HG02840 (cell line): ENCODE data around the gene TNFSF13.
A peak's percentile ranks its signal among the peaks of the same experiment; 100 is the strongest.

Experiments
- ATAC-seq: cut with Tn5 transposase; IDR thresholded peaks from one replicate; pipeline ENCODE4 v1.9.1; 2021; ENCODE audit warnings: mild to moderate bottlenecking, moderate library complexity, moderate number of reproducible peaks; ENCODE audit not compliant: unreplicated experiment, low FRiP score

Gene TNFSF13

DNA sequence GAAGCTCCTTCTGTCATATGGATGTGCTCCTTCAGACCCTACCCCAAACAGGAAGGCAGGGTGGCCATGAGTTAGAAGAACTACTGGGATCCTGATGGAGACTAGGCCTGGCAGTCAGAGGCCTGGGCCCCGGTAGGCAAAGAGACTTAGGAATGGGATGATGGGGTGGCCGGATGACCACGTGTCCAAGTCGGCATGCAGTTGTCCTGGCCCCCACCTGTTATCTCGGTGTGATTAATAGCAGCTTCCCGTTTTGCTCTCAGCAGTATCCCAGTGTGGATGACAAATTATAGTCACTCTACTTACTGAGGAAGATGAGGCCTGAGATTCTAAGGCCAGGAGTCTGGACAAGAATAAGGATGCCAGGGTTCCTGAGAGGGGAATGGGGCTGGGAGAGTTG is 8.2 kb upstream of the TNFSF13 start:
- ATAC-seq, result no peak

DNA sequence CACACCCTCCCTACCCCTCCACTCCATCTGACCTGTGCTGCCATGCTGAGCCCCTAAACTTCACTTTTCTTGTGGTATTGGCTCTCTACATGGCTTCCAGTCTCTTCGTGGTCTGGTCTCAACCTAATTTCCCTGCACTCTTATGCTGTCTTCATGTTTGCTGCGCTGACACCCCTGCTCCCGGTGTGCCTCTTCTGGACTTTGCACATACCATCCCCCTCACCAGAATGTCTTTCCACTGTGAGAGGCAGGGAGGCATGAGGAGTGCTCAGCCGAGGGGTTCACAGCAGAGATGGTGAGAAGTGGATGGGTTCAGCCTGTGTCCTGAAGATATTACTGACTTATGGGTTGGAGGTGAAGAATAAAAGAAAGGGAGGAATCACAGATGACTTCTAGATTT is 7.2 kb upstream of the TNFSF13 start:
- ATAC-seq, result no peak

DNA sequence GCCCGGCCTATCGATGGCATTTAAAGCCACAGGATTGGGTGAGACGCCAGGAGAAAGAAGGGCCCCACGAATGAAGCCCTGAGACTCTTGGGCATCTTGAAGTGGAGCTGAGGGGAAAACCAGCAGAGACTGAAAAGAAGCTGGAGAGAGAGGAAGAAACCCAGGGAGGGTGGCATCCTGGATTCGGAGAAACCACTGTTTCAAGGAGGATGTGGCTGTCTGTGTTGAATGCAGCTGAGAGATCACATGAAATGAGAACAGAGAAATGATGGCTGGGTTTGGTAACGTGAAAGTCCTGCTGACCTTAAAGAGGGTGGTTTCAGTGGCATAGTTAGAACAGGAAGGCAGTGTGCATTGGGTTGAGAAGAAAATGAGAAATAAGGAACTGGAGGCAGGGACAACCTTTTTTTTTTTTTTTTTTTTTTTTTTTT is 5.9 kb upstream of the TNFSF13 start:
- ATAC-seq, result no peak

DNA sequence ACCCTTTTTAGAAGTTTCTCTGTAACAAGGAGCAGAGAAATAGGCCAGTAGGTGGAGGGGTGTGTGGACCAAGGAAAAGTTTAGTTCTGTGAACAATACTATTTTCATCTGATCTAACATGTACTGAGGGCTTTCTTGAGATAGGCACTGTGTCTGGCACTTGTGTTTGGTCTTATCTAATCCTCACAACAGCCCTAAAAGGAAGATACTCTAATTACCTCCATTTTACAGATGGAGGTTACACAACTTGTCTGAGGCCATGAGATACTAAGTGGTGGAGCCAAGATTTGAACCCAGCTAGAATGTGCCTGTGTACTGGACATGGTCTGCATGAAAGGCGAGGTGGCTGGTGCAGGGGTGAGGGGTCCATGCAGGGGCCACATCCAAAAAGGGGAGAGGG is 5.2 kb upstream of the TNFSF13 start:
- ATAC-seq, result no peak

DNA sequence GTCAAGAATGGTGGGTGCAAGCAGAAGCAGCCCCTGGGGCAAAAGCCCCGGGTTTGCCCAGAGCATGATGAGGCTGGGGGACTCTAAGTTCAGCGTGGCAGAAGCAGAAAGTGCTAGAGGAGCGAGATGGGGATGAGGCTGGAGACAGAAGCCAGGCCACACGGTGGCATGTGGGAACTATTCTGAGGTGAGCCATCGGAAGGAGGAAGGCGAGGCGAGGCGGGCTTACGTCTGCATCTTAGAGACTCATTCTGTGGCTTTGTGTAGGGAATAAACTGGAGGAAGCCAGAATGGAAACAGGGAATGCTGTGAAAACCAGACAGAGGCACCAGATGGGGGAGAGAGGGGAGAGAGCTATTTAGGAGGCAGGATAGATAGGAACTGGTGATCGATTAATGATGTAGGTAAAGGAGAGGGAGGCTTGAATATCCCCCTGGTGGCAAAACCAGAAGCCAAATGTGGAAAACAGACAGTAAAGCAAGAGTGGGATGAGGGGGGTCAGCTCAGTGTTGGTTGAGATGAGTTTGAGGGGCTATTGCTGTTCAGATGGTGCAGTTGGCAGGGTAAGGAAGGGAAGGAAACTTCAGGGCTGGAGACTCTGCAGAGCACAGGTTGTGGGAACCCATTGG is 3.1 kb upstream of the TNFSF13 start:
- no peak for ATAC-seq

DNA sequence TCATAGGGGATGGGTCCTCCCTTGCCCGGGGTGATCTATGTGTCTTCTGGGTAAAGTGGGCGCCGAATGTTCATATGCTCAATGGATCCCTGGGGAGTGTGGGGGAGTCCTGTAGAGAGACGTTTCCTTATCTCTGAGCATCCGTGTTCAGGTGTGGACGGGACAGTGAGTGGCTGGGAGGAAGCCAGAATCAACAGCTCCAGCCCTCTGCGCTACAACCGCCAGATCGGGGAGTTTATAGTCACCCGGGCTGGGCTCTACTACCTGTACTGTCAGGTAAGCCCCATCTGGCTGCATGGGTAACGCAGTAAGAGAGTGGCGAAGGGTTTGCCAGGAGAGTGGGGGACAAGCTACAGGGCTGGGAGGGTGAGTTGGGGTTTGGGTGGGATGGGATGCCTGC is 1.9 kb upstream of the TNFSF13 start:
- ATAC-seq, result no peak

DNA sequence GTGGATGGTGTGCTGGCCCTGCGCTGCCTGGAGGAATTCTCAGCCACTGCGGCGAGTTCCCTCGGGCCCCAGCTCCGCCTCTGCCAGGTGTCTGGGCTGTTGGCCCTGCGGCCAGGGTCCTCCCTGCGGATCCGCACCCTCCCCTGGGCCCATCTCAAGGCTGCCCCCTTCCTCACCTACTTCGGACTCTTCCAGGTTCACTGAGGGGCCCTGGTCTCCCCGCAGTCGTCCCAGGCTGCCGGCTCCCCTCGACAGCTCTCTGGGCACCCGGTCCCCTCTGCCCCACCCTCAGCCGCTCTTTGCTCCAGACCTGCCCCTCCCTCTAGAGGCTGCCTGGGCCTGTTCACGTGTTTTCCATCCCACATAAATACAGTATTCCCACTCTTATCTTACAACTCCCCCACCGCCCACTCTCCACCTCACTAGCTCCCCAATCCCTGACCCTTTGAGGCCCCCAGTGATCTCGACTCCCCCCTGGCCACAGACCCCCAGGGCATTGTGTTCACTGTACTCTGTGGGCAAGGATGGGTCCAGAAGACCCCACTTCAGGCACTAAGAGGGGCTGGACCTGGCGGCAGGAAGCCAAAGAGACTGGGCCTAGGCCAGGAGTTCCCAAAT is 1.3 kb upstream of the TNFSF13 start:
- ATAC-seq, result no peak

DNA sequence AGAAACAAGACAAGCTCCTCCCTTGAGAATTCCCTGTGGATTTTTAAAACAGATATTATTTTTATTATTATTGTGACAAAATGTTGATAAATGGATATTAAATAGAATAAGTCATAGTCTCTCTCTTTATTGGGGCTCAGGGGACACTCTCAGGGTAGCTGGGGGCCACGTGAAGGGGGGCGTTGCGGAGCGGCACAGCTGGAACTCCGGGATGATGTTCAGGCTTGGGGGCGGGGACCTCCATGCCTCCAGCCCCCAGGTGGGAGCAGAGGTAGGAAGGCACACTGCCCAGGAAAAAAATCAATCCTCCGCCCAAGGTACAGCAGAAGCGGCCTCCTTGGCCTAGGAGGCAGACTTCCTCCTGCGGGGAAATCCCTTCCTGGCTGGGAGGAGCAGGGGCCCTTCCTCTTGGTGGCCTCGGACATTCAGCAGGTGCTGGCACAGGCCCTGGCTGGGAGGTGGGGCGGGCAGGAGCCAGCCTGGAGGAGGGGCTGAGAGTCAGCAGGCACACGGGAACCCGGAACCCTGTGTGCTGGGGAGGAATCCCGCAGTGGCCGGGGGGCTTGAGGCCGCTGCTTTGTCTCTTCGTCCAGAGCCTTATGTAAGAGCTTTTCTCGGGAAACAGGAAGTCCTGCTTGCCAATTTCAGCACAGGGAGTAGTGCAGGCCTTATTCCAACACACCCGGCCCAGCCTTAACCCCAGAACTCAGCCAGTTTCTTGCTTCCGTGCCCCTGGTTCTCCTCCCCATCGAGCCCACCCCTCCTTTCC is 591 bp upstream of the TNFSF13 start:
- ATAC-seq, result no peak

DNA sequence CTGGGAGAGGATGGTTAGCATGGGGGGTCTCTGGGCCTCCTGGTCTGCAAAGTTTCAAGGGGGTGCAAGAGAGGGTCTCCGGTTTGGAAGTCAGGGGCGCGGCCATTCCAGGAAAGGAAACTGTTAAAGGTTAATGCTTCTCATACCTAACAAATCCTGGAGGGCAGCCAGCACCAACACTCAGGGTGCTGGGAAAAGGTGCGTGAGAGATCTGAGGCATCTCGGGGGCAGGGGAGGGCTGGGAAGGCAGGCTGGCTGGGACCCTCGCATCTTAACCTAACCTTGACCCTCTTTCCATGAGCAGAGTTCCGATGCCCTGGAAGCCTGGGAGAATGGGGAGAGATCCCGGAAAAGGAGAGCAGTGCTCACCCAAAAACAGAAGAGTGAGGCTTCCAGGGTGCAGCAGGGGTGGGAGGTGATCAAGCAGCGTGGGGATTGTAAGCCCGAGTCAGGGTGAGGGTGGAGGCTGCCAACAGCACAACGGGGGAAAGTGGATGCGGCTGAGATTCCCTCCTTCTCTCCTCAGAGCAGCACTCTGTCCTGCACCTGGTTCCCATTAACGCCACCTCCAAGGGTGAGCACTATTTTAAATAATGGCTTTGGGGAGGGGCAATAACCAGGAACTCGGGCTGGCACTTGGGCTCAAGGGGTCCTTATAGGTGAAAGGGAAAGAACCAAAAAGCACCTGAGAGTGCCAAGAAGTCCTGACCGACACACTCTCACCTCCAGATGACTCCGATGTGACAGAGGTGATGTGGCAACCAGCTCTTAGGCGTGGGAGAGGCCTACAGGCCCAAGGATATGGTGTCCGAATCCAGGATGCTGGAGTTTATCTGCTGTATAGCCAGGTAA is 996 bp downstream of the TNFSF13 start:
- ATAC-seq, result no peak

DNA sequence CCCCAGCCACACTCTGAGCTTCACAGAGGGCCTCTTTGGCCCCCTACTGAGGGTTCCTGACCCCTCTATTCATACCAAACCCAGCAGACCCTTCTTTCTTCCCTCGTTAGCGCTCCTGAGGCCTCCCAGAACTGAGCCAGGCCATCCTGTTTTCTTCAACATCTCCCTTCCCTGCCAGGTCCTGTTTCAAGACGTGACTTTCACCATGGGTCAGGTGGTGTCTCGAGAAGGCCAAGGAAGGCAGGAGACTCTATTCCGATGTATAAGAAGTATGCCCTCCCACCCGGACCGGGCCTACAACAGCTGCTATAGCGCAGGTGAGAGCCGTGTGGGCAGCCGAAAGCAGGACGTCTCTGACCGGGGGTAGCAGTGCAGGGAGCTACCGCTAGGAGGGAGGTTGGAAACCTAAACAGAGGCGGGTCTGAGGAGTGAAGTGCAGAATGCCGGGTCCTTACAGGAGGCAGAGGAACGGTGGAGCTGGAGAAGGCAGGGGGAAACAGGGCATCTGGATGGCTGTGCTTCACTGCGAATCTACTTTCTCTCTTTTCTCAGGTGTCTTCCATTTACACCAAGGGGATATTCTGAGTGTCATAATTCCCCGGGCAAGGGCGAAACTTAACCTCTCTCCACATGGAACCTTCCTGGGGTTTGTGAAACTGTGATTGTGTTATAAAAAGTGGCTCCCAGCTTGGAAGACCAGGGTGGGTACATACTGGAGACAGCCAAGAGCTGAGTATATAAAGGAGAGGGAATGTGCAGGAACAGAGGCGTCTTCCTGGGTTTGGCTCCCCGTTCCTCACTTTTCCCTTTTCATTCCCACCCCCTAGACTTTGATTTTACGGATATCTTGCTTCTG is 1.9 kb downstream of the TNFSF13 start:
- no peak for ATAC-seq

DNA sequence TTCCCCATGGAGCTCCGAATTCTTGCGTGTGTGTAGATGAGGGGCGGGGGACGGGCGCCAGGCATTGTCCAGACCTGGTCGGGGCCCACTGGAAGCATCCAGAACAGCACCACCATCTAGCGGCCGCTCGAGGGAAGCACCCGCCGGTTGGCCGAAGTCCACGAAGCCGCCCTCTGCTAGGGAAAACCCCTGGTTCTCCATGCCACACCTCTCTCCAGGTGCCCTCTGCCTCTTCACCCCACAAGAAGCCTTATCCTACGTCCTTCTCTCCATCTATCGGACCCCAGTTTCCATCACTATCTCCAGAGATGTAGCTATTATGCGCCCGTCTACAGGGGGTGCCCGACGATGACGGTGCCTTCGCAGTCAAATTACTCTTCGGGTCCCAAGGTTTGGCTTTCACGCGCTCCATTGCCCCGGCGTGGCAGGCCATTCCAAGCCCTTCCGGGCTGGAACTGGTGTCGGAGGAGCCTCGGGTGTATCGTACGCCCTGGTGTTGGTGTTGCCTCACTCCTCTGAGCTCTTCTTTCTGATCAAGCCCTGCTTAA is 2.6 kb downstream of the TNFSF13 start:
- ATAC-seq, result peak; percentile 39

DNA sequence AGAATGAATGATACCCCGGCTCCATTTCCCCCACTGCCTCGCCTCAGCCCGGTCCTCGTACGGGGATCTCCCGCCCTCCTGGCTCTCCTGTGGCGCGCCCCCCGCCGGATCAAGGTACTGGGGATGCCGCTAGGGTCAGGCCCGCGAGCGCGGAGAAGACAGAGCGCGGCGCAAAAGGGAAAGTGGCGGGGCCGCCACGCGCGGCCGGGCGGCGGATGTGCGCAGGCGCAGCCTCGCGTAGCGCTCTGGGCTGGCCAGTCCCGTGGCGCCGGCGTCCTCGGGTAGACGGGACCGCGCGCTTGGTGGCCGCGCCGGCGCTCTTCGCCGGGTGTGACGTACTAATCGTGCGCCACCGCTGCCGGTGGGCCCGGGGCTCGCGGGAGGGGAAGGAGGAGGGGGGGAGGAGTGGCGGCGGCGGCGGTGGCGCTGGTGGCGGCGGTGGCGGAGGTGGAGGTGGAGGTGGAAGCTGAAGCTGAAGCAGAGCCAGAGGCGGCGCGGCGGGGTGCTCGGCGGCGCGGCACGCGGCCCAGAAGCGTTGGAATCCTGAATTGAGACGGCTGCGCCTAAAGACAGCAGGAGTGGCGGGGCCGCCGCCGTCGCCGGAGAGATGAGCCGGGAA is 3.1 kb downstream of the TNFSF13 start, which contains the start of gene SENP3:
TSS of gene SENP3 (plus strand) at position 331 of the 619 bp plus-strand sequence. CDS start 1,158 bp downstream, outside the sequence.
- ATAC-seq, result peak; percentile 65

DNA sequence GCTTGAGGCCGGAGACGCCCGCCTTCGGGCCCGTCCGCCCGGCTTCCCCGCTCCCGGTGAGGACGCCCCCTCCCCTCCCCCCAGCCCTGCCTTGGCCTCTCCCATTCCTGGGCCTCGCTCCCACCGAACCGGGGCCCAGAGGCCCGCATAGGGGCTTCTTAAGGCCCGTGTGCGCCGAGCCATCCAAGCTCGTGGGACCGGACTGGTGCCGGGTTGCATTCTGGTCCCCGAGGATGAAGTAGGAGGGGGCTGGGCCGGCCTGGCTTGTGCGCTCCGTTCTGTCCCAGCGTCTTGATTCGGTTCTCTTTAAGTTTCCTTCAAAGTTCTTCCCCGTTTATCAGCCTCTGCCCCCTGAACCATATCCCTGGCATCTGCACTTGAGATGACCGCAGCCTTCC is 3.7 kb downstream of the TNFSF13 start:
- peak; percentile 10 for ATAC-seq

DNA sequence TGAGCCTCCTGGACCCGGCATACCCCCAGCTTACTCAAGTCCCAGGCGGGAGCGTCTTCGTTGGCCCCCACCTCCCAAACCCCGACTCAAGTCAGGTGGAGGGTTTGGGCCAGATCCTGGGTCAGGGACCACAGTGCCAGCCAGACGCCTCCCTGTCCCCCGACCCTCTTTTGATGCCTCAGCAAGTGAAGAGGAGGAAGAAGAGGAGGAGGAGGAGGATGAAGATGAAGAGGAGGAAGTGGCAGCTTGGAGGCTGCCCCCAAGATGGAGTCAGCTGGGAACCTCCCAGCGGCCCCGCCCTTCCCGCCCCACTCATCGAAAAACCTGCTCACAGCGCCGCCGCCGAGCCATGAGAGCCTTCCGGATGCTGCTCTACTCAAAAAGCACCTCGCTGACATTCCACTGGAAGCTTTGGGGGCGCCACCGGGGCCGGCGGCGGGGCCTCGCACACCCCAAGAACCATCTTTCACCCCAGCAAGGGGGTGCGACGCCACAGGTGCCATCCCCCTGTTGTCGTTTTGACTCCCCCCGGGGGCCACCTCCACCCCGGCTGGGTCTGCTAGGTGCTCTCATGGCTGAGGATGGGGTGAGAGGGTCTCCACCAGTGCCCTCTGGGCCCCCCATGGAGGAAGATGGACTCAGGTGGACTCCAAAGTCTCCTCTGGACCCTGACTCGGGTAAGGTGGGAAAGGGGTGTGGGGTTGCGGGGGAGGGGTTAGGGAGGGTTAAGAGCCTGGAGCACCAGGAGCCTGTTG is 4.7 kb downstream of the TNFSF13 start:
- ATAC-seq, result no peak

DNA sequence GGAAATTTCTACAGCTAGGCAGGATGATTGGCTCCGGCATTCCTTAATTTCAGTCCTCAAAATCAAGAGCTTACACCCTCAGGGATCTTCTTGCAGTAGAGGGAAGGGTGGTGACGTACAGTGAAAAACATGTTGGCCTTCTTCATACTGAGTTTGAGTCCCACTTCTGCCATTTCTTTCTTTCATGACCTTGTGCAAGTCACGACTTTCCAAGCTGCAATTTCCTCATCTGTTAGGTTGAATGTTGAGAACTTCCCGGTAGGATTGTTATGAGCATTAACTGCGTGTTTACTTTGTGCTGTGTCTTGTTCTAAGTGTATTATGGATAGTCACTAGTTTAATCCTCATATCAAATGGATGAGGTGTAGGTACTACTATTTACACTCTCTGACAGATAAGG is 11.0 kb downstream of the TNFSF13 start:
- ATAC-seq, result no peak

DNA sequence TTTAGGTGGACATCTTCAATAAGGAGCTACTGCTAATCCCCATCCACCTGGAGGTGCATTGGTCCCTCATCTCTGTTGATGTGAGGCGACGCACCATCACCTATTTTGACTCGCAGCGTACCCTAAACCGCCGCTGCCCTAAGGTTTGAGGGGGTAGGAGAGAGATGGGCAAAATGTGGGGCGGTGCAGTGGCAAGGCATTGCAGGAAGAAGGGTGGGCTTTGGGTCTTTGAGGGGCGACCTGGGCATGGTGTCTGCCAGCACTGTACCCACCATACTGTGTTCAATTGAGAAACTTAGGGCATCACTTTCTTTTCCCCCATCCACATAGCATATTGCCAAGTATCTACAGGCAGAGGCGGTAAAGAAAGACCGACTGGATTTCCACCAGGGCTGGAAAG is 11.8 kb downstream of the TNFSF13 start:
- no peak for ATAC-seq

DNA sequence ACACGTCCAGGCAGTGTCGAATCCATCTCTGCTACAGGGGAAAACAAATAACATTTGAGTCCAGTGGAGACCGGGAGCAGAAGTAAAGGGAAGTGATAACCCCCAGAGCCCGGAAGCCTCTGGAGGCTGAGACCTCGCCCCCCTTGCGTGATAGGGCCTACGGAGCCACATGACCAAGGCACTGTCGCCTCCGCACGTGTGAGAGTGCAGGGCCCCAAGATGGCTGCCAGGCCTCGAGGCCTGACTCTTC is 13.7 kb downstream of the TNFSF13 start:
- no peak for ATAC-seq

DNA sequence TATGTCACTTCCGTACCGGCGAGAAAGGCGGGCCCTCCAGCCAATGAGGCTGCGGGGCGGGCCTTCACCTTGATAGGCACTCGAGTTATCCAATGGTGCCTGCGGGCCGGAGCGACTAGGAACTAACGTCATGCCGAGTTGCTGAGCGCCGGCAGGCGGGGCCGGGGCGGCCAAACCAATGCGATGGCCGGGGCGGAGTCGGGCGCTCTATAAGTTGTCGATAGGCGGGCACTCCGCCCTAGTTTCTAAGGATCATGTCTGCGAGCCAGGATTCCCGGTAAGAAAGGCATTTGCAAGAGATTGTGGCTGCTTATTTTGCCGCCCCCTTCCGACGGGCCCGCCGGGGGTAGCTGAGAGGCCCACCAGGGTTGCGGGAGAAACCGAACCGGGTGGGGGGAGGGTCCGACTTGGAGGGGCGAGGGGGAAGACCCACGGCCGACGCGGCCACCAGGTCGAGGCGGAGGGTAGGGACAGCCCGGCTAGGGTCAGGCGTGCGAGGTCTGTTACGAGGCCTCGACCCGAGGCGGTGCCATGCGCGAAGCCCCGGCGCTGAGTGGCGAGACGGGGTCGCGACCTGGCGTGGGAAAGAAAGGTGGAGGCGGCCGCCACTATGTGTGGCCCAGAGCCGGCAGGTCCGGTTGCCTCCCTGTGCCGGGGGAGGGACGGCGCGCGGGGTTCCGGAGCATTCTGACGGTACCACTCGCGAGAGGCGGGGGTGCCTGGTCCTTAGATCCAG is 14.2 kb downstream of the TNFSF13 start:
- ATAC-seq, result peak; percentile 88
